GM12864 (cell line): ENCODE data around the gene HOXC13.

ENCODE experiments used
- DNase-seq: peaks from one replicate; pipeline ENCODE4 v3.0.0-alpha.2; 2011; ENCODE audit warnings: low read depth
- H3K4me3 ChIP-seq: 2 replicates; pipeline ENCODE4 v1.5.1; 2011; ENCODE audit warnings: mild to moderate bottlenecking, low read depth, low read length, control low read depth
- TF ChIP-seq, protein P1 (sequence below): IDR thresholded peaks from 2 replicates; pipeline ENCODE4 v1.5.1; 2011; ENCODE audit warnings: low read depth, mild to moderate bottlenecking, moderate library complexity, low read length, control low read depth, inconsistent platforms; ENCODE audit errors: missing control alignments

Gene HOXC13

GRCh38 chr12:53990311-53991076 is 51.9 kb downstream of the HOXC13 start:
- DNase-seq, result no peak
- TF ChIP-seq, protein P1, sequence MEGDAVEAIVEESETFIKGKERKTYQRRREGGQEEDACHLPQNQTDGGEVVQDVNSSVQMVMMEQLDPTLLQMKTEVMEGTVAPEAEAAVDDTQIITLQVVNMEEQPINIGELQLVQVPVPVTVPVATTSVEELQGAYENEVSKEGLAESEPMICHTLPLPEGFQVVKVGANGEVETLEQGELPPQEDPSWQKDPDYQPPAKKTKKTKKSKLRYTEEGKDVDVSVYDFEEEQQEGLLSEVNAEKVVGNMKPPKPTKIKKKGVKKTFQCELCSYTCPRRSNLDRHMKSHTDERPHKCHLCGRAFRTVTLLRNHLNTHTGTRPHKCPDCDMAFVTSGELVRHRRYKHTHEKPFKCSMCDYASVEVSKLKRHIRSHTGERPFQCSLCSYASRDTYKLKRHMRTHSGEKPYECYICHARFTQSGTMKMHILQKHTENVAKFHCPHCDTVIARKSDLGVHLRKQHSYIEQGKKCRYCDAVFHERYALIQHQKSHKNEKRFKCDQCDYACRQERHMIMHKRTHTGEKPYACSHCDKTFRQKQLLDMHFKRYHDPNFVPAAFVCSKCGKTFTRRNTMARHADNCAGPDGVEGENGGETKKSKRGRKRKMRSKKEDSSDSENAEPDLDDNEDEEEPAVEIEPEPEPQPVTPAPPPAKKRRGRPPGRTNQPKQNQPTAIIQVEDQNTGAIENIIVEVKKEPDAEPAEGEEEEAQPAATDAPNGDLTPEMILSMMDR, result no peak
- H3K4me3 ChIP-seq, result no peak overlapping the region

DNA sequence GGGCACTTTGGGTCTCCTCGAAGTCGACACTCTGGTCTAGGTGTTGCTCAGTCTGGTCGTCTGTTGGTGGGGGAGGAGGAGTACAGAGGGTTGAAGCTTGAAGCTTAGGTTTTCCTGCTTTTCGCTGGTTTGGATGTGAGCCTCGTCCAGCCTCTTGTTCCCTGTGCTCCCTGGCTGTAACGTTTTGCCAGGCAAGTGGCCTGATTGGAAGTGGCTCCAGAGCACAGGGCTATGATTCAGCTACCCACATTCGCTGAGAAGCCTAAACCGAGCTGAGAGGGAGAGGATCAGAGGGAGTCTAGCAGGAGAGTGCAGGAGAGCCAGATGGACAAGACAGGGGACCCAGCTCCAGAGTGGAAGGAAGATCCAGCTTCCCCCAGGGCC is 52.4 kb downstream of the HOXC13 start:
- TF ChIP-seq, protein P1, result no peak
- DNase-seq, result no peak
- H3K4me3 ChIP-seq, result no peak overlapping the region

DNA sequence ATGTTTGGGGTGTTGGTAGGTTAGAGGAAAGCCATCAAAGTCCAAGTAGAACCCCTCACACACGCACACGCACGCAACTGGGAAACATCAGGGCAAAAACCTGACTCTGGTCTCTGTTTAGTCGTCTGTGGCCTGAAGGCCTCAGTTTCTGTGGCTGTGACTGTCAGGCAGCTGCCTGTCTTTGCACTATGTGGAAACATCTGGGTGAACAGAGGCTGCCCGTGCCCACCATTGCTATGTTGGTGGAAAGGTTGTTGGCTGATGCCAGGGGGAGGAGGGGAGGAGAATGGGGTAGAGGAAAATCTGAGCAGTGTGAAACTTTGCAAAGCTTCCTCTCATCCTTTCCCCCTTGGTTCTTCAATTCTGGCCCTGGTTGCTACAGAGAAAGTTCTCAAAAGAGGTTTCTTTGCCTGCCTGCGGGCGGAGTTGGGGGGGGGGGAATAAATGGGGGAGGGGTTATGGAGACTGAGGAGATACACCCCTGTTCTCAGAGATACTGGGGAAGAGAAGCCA is 53.8 kb downstream of the HOXC13 start:
- DNase-seq, result no peak
- H3K4me3 ChIP-seq, result no peak overlapping the region
- TF ChIP-seq, protein P1, result no peak

DNA sequence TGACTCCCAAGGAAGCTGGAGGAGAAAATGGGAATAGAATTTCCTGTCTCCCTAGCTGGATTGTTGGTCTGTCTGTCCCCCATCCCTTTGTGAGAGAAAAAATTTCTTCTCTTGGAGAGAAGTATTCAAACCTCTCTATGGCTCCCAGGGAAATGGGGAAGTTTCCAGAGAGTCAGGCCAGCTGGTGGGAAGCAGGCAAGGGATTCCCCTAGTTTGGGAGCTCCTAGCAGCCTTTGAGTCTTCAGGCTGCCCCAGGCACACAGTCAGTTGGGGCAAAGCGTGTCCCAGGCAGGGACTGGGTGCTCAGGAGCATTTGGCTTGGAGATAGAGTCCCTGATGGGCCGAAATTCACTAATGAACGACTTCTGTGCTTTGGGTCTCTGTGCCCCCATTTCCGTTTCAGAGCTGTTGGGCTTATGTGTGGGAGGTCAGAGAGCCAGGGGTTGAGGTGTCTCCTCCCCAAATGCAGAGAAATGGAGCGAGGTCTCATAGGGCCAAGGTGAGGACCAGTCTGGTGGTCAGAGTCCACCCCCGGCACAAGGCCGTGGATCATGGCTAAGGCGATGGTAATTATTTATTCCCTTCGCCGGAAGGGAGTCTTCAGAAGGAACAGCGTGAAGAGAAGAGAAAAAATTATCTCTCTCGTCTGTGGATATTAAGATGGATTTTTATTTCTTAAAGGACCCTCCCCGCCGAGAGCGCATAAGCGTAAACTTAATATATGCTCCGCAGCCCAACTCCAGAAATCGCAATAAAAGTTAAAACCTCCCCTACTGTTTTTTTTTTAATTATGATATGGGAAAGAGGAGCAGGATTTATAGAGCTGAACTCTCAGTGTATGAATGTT is 54.8 kb downstream of the HOXC13 start:
- DNase-seq, result no peak
- H3K4me3 ChIP-seq, result no peak overlapping the region
- TF ChIP-seq, protein P1, result no peak

DNA sequence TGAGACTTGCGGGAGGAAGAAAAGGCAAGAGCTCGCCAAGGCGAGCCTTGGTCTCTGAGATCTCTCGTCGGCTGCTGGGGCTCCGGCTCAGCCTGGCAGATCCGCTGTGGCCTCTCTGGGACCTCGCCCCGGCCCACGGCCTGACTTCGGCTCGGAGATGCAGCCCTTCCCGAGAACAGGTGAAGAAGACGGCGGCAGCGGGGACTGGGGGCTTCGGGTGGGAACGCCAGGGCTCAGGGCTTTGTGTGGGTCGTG is 55.3 kb downstream of the HOXC13 start:
- no peak overlapping the region for H3K4me3 ChIP-seq
- TF ChIP-seq, protein P1, result no peak
- no peak for DNase-seq

- H3K4me3 ChIP-seq, result no peak overlapping the region
- TF ChIP-seq, protein P1, result no peak
- DNase-seq, result no peak
Measured at GRCh38 chr12:53994264-53995001, 55.8 kb downstream of the HOXC13 start.
